ENCODE measurements around the gene PRC1.
"Not testable (repeated sequence)": the region's sequence is repeated elsewhere in the genome, so short reads cannot be mapped to it uniquely, and the experiment has no call there.

PRC1 gene, protein sequence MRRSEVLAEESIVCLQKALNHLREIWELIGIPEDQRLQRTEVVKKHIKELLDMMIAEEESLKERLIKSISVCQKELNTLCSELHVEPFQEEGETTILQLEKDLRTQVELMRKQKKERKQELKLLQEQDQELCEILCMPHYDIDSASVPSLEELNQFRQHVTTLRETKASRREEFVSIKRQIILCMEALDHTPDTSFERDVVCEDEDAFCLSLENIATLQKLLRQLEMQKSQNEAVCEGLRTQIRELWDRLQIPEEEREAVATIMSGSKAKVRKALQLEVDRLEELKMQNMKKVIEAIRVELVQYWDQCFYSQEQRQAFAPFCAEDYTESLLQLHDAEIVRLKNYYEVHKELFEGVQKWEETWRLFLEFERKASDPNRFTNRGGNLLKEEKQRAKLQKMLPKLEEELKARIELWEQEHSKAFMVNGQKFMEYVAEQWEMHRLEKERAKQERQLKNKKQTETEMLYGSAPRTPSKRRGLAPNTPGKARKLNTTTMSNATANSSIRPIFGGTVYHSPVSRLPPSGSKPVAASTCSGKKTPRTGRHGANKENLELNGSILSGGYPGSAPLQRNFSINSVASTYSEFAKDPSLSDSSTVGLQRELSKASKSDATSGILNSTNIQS

GRCh38 chr15:90994417-90995311 is at the start of gene PRC1:
PRC1 (minus strand) TSS chr15:90994535; CDS start chr15:90994417, 118 bp downstream.
- peak; percentile 97 for DNase-seq

GRCh38 chr15:91043202-91043874 is 49.0 kb upstream of the PRC1 start:
- no peak for DNase-seq

- no peak for DNase-seq
Measured at GRCh38 chr15:91040856-91041255, 46.5 kb upstream of the PRC1 start.

GRCh38 chr15:91039996-91040395 is 45.7 kb upstream of the PRC1 start:
- no peak for DNase-seq

- no peak for DNase-seq
Measured at GRCh38 chr15:91032919-91033803, 38.8 kb upstream of the PRC1 start.

DNA sequence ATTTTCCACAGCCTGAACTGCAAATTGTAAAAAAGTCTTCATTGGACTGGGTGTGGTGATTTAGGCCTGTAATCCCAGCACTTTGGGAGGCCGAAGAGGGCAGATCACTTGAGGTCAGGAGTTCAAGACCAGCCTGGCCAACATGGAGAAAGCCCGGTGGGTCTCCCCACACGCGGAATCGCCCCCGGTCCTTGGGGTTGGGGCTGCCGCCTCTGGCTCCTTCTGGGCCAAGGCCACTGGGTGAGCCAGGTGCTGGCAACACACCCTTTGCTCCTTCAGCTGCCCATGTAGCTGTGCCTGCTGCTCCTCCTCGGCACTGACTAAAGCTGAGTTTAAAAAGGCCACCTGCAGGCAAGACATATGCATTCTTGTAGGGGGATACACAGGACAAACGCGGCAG is 37.5 kb upstream of the PRC1 start:
- DNase-seq: no peak

GRCh38 chr15:91027677-91028076 is 33.3 kb upstream of the PRC1 start:
- no peak for DNase-seq

GRCh38 chr15:91023720-91024119 is 29.4 kb upstream of the PRC1 start:
- DNase-seq: no peak

GRCh38 chr15:91022832-91023129 is 28.4 kb upstream of the PRC1 start:
- DNase-seq: no peak

DNA sequence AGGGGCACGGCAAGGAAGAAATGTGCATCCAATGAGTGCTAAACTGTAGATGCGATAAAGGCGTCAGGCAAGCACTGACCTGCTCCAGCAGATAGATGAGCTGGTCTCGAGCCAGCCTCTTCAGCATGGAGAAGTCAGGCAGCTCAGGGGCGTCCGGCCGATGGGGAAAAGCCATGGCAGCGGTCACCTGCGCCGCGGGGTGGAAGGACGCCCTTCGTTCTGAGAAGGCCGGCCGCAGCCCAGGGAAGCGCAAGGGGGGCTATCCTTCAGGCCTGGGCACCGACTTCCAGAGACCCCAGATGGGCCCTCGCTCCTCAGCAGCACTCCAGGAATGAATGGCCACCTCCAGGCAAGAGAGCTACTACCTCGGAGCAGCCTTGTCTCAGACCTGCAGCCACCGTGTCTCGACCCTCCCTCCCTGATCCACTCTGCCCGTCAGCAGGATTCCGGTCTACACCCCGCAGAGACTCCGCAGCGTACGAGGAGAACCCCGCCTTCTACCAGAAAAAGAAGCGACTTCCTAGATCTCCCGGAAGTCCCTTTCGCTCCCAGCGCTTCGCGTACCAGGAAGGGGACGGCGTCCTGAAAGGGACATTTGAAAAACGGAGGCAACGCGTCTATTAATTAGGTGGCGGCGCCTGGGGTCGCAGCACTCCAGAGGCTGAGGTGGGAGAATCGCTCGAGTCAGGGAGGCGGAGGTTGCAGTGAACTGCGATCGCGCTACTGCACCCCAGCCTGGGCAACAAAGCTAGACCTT is 27.9 kb upstream of the PRC1 start, which contains the start of gene VPS33B:
Gene VPS33B (minus strand): TSS at position 520 of the 757 bp plus-strand sequence. CDS start 345 bp downstream, at position 175.
- peak; percentile 60 for DNase-seq

GRCh38 chr15:91021516-91022074 is 27.3 kb upstream of the PRC1 start:
- DNase-seq: no peak

DNA sequence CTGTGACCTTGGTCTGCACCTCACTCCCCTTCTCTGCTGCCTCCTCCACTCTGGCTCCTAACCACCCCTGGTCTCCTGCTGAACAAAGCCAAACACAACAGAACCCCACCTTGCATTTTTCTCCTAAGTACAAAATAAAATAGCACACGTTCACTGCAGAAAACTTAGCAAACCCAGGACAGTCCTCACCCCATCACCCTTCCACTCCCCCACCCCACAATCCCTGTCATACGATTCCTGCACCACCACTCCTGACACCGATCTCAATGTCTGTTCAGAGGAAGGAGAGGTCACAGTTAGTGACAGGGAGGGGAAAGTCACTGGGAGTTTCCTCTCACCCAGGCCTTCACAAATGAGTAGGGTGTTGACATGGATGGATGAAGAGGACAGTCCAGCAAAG is 23.8 kb upstream of the PRC1 start:
- no peak for DNase-seq

- no peak for DNase-seq
Measured at GRCh38 chr15:91017716-91018115, 23.4 kb upstream of the PRC1 start.

DNA sequence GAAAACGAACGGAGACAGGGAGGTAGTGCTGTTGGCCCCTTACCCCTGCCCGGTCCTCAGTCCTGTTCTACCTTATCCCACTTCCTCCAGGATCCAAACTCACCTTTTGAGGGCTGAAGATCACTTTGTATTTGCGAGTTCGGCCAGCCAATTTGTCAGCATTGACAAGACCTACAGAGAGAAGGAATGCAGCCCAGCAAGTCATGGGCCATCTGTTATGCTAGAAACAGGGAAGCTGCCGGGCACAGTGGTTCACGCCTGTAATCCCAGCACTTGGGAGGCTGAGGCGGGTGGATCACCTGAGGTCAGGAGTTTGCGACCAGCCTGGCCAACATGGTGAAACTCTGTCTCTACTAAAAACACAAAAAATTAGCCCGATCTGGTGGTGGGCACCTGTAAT is 19.4 kb upstream of the PRC1 start:
- DNase-seq: not testable (repeated sequence)

DNA sequence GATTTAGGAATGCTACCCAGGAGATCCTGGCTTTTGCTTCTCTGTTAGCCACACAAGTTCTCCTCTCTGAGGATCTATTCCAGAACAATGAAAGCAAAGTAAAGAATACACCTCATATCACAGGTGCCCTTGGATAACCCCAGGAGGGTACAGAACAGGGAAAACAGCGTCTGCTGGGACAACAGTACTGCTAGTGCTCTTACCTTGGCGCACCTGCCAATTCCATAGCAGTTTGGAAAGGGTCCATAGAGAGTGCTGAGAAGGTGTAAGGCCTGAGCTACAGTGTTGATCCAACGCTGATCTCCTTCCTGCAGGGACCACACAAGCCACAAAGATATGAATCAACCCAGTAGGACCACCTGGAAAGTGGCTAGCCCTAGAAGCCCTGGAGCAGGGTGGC is 12.9 kb upstream of the PRC1 start:
- no peak for DNase-seq

- DNase-seq: no peak
Measured at GRCh38 chr15:91001209-91001608, 6.9 kb upstream of the PRC1 start.

- no peak for DNase-seq
Measured at GRCh38 chr15:90998737-90999136, 4.4 kb upstream of the PRC1 start.

GRCh38 chr15:90994059-90994416 is 297 bp downstream of the PRC1 start:
- DNase-seq: no peak

DNA sequence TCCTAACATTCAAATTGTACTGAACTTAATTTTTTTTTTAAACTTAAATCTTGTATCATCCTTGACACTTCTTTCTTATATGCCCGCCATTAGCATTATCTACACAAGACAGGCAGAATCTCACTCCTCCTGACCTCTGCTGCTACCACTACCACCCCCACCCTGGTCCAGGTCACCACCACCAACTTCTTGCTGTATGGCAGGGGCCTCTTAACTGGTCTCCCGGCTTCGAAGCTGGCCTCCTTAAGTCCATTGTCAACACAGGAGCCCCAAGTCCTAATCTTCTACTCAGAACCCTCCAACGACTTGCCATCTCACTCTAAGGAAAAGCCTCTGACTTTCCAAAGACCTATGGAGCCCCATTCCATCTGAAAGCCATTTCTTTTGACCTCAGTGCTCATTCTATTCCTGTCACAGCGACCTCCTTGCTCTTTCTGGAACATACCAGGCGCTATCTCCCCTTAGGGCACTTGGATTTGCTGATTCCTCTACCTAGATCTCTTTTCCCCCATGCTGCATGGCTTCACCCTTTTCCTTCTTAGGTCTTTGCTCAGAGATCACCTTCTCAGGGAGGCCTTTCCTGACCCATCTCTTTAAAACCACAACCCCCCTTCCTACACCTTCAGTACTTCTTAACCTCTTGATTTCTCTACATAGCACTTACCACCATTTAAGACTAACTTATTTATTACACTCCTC is 2.6 kb downstream of the PRC1 start:
- no peak for DNase-seq

GRCh38 chr15:90990446-90990845 is 3.9 kb downstream of the PRC1 start:
- no peak for DNase-seq

Data from NCI-H1048 (cell line).